ENCODE data around the gene ATP6V1F. TPM values are rescaled to one million over a fixed set of nuclear protein-coding genes. Genes with fewer than 3 reads are reported as not detected.

The ATP6V1F gene
- total RNA-seq, 1 donor from 2014 or later, result 162 TPM

- no peak for TF ChIP-seq CTCF (IDR thresholded peaks at IDR 0.05)
- no peak overlapping the region for H3K27ac Mint-ChIP-seq (ENCODE audit: unreplicated experiment)
- no peak for DNase-seq (ENCODE audit: extremely low spot score, unreplicated experiment)
- no peak overlapping the region for H3K4me3 Mint-ChIP-seq (ENCODE audit: unreplicated experiment)
- H3K36me3 Mint-ChIP-seq (ENCODE audit: unreplicated experiment), result no peaks in the 10 kb centered on the region
- H3K4me1 Mint-ChIP-seq (ENCODE audit: unreplicated experiment), result peaks cover 20% of the 10 kb centered on the region
- H3K9me3 Mint-ChIP-seq (ENCODE audit: unreplicated experiment), result no peaks in the 10 kb centered on the region
- H3K27me3 Mint-ChIP-seq (ENCODE audit: unreplicated experiment), result peaks cover 34% of the 10 kb centered on the region
Observed at GRCh38 chr7:128906766-128907559, 44.3 kb downstream of the ATP6V1F start.

- Mint-ChIP-seq H3K27ac (ENCODE audit: unreplicated experiment) (no peak overlapping the region), H3K36me3 (ENCODE audit: unreplicated experiment) (no peaks in the 10 kb centered on the region), H3K4me1 (ENCODE audit: unreplicated experiment) (peaks cover 15% of the 10 kb centered on the region), H3K27me3 (ENCODE audit: unreplicated experiment) (peaks cover 25% of the 10 kb centered on the region), H3K4me3 (ENCODE audit: unreplicated experiment) (peak overlapping the region; percentile 71), H3K9me3 (ENCODE audit: unreplicated experiment) (no peaks in the 10 kb centered on the region)
- no peak for TF ChIP-seq CTCF (IDR thresholded peaks at IDR 0.05)
- DNase-seq (ENCODE audit: extremely low spot score, unreplicated experiment), result no peak
Observed at GRCh38 chr7:128908750-128909624, 46.3 kb downstream of the ATP6V1F start.

GRCh38 chr7:128909625-128910568, 47.2 kb downstream of the ATP6V1F start:
- Mint-ChIP-seq H3K36me3 (ENCODE audit: unreplicated experiment) (no peaks in the 10 kb centered on the region), H3K4me1 (ENCODE audit: unreplicated experiment) (peaks cover 15% of the 10 kb centered on the region), H3K4me3 (ENCODE audit: unreplicated experiment) (peak overlapping the region; percentile 71), H3K27ac (ENCODE audit: unreplicated experiment) (peak overlapping the region; percentile 14), H3K27me3 (ENCODE audit: unreplicated experiment) (peaks cover 25% of the 10 kb centered on the region), H3K9me3 (ENCODE audit: unreplicated experiment) (no peaks in the 10 kb centered on the region)
- TF ChIP-seq CTCF (IDR thresholded peaks at IDR 0.05), result no peak
- DNase-seq (ENCODE audit: extremely low spot score, unreplicated experiment), result no peak

GRCh38 chr7:128910569-128910945, 47.9 kb downstream of the ATP6V1F start, which contains the start of gene KCP:
KCP (minus strand) TSS chr7:128910709; CDS start chr7:128910676, 33 bp downstream.
- Mint-ChIP-seq H3K27me3 (ENCODE audit: unreplicated experiment) (peaks cover 29% of the 10 kb centered on the region), H3K9me3 (ENCODE audit: unreplicated experiment) (no peaks in the 10 kb centered on the region)

More at GRCh38 chr7:128910569-128910945, 47.9 kb downstream of the ATP6V1F start, which contains the start of gene KCP:
- H3K36me3 Mint-ChIP-seq (ENCODE audit: unreplicated experiment), result no peaks in the 10 kb centered on the region
- H3K27ac Mint-ChIP-seq (ENCODE audit: unreplicated experiment), result peak within 1 kb of the TSS; percentile 14
- no peak for DNase-seq (ENCODE audit: extremely low spot score, unreplicated experiment)
- TF ChIP-seq CTCF (IDR thresholded peaks at IDR 0.05), result no peak
- peaks cover 15% of the 10 kb centered on the region for H3K4me1 Mint-ChIP-seq (ENCODE audit: unreplicated experiment)
- H3K4me3 Mint-ChIP-seq (ENCODE audit: unreplicated experiment), result peak within 1 kb of the TSS; percentile 71
